Tibial nerve (tissue), 4 donors: ENCODE data around the gene SMG6.

Experiments used
- EP300 ChIP-seq, 2 donors: sonication (generic); formaldehyde crosslinking; IDR thresholded peaks; one replicate each; pipeline ENCODE4 v1.6.1; 2017; ENCODE audit warnings: antibody characterized with exemption in 2 of 2, mild to moderate bottlenecking in 1 of 2
- POLR2A ChIP-seq, 2 donors: fragments of 450-650 bp; IDR thresholded peaks; one replicate each; pipeline ENCODE4 v1.6.1; 2017; ENCODE audit warnings: antibody characterized with exemption in 2 of 2, mild to moderate bottlenecking in 2 of 2, moderate library complexity in 2 of 2
- TF ChIP-seq, protein P1 (sequence below), 5 experiments: fragments of 200-600 bp in 3 of 5; fragments of 450-650 bp in 2 of 5; sonication (generic) in 3 of 5; IDR thresholded peaks; one replicate each; pipeline ENCODE4 v1.5.1; 2016 to 2019; ENCODE audit warnings: antibody characterized with exemption in 5 of 5, mild to moderate bottlenecking in 3 of 5, moderate library complexity in 2 of 5

DNA sequence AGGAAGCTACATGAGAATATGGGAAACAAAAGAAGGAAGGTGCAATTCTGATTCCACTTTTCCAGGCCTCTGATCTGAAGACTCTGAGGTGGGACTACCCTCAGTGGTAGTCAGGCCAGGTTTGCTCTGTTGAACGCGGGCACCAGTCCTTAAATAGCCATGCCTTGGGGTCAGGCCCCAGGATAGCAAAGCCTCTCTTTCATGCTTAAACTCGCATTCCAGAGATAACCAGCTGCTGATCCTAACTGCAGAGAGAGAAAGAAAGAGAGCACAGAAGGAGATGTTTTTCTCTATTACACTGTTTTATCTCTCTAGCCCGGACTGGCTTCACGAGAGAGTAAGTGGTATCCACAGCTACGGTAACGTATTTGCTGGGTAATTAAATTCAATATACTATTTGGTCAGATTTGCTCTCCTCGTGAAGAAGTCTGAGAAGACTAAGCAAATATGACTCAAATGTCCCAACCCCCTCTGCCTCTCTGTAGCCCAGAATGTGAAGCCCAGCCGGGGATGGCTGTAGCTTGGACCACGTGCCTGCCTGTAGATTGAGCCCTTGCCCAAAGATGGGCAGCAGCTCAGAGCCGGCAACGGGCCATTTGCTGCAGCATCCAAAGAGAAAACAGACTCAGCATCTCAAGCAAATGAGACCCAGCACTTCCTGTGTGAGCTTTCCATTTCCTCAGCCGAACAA is 122.2 kb downstream of the SMG6 start:
- TF ChIP-seq, protein P1, sequence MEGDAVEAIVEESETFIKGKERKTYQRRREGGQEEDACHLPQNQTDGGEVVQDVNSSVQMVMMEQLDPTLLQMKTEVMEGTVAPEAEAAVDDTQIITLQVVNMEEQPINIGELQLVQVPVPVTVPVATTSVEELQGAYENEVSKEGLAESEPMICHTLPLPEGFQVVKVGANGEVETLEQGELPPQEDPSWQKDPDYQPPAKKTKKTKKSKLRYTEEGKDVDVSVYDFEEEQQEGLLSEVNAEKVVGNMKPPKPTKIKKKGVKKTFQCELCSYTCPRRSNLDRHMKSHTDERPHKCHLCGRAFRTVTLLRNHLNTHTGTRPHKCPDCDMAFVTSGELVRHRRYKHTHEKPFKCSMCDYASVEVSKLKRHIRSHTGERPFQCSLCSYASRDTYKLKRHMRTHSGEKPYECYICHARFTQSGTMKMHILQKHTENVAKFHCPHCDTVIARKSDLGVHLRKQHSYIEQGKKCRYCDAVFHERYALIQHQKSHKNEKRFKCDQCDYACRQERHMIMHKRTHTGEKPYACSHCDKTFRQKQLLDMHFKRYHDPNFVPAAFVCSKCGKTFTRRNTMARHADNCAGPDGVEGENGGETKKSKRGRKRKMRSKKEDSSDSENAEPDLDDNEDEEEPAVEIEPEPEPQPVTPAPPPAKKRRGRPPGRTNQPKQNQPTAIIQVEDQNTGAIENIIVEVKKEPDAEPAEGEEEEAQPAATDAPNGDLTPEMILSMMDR (IDR thresholded peaks at IDR 0.05), result no peak
- no peak for TF ChIP-seq POLR2A (IDR thresholded peaks at IDR 0.05)
- no peak for TF ChIP-seq EP300 (IDR thresholded peaks at IDR 0.05)
